Prostate gland (tissue), 2 donors: ENCODE results near the gene ST13.

ENCODE experiments used
- CTCF ChIP-seq, 4 experiments: fragments of 200-600 bp in 2 of 4; fragments of 450-650 bp in 2 of 4; sonication (generic) in 2 of 4; IDR thresholded peaks; 1 replicate in 3 of 4; 2 replicates in 1 of 4; pipeline ENCODE4 v1.5.1; 2016 to 2019; ENCODE audit warnings: antibody characterized with exemption in 4 of 4, mild to moderate bottlenecking in 2 of 4, moderate library complexity in 2 of 4
- POLR2A ChIP-seq: fragments of 450-650 bp; IDR thresholded peaks from one replicate; pipeline ENCODE4 v1.6.1; 2016; ENCODE audit warnings: antibody characterized with exemption, mild to moderate bottlenecking

- TF ChIP-seq CTCF (IDR thresholded peaks at IDR 0.05) (no peak), POLR2A (no peak)
Measured at GRCh38 chr22:40875111-40875510, 18.7 kb upstream of the ST13 start.
